CD4-positive, alpha-beta T cell (primary cell): ENCODE measurements around the gene RYK. TPM values are rescaled to one million over a fixed set of nuclear protein-coding genes. Genes with fewer than 3 reads are reported as not detected.
"Not testable (repeated sequence)": the region's sequence is repeated elsewhere in the genome, so short reads cannot be mapped to it uniquely, and the experiment has no call there.

Experiments used
- ATAC-seq: fragments of 200-7000 bp; cut with Tn5 transposase; one replicate; pipeline ENCODE4 v1.10.0; 2022; ENCODE audit warnings: mild to moderate bottlenecking; ENCODE audit not compliant: poor library complexity
- CTCF ChIA-PET: fragments of 350-600 bp; sonication (Branson Sonifier 250); formaldehyde crosslinking; loops from one replicate; lab custom pipeline; 2021; ENCODE audit warnings: antibody characterized with exemption, inconsistent platforms; lab: Charles Lee
- POLR2A ChIA-PET: fragments of 350-600 bp; sonication (Branson Sonifier 250); formaldehyde crosslinking; loops from one replicate; lab custom pipeline; 2021; ENCODE audit warnings: antibody characterized with exemption, inconsistent platforms; lab: Charles Lee
- DNase-seq, 14 experiments: peaks; one replicate each; pipeline ENCODE4 v3.0.0-alpha.2; 2013 to 2020; ENCODE audit warnings: mixed read lengths in 2 of 14
- H3K27ac ChIP-seq, 2 donors: one replicate each; pipeline versions ENCODE4 v1.5.1 to v1.7.0; 2013; ENCODE audit warnings: low read length in 2 of 2, low read depth in 1 of 2, mild to moderate bottlenecking in 1 of 2
- H3K27me3 ChIP-seq, 2 experiments: 1 replicate in 1 of 2; 2 replicates in 1 of 2; pipeline versions ENCODE4 v1.6.1 to v1.7.0; 2013; ENCODE audit warnings: low read length in 2 of 2, control low read depth in 1 of 2, mild to moderate bottlenecking in 1 of 2, moderate library complexity in 1 of 2; ENCODE audit not compliant: insufficient read depth in 2 of 2, control insufficient read depth in 1 of 2
- H3K36me3 ChIP-seq: one replicate; pipeline ENCODE4 v1.6.1; 2013; ENCODE audit warnings: low read length, control low read depth; ENCODE audit not compliant: insufficient read depth
- H3K4me1 ChIP-seq: one replicate; pipeline ENCODE4 v1.6.1; 2013; ENCODE audit warnings: low read length, control low read depth; ENCODE audit not compliant: insufficient read depth
- H3K4me3 ChIP-seq: one replicate; pipeline ENCODE4 v1.5.1; 2013; ENCODE audit warnings: mild to moderate bottlenecking, low read length, moderate library complexity
- H3K9me3 ChIP-seq, 2 experiments: 1 replicate in 1 of 2; 2 replicates in 1 of 2; pipeline versions ENCODE4 v1.6.1 to v1.7.0; 2013; ENCODE audit warnings: low read length in 2 of 2, mild to moderate bottlenecking in 2 of 2, control low read depth in 1 of 2, moderate library complexity in 1 of 2; ENCODE audit not compliant: control insufficient read depth in 1 of 2, insufficient read depth in 1 of 2
- H3K27ac Mint-ChIP-seq: one replicate; pipeline ENCODE4 v1.8.0; 2020; ENCODE audit warnings: mixed read lengths
- H3K27me3 Mint-ChIP-seq: one replicate; pipeline ENCODE4 v1.8.0; 2021; ENCODE audit warnings: mixed read lengths
- H3K36me3 Mint-ChIP-seq: one replicate; pipeline ENCODE4 v1.8.0; 2021; ENCODE audit warnings: low read depth, mixed read lengths
- H3K4me1 Mint-ChIP-seq: one replicate; pipeline ENCODE4 v1.8.0; 2021; ENCODE audit warnings: low read depth, mixed read lengths
- H3K4me3 Mint-ChIP-seq: one replicate; pipeline ENCODE4 v1.8.0; 2020; ENCODE audit warnings: mild to moderate bottlenecking, mixed read lengths
- H3K9me3 Mint-ChIP-seq: one replicate; pipeline ENCODE4 v1.8.0; 2020; ENCODE audit warnings: mixed read lengths
- intact Hi-C, 2 experiments: fragments of 100-400 bp; cut with DNase I in 1 of 2; cut with micrococcal nuclease in 1 of 2; formaldehyde crosslinking; loops; one replicate each; pipeline versions ENCODE4 v1.15.1 to v1.9.0; 2023 to 2025; cut with DNase I, micrococcal nuclease
- total RNA-seq, 174 experiments: library from RNA in 2 of 174; stranded (reverse) in 2 of 174; gene quantifications; one replicate each; pipeline ENCODE4 v1.2.3 and lab custom pipeline; 2021 to 2026
- TF ChIP-seq, protein P1 (sequence below): fragments of 200-600 bp; IDR thresholded peaks from one replicate; pipeline ENCODE4 v1.8.0; 2022; ENCODE audit warnings: antibody characterized with exemption, mild to moderate bottlenecking

Gene RYK
- total RNA-seq, 2 experiments from 2014 or later, result 57.6 to 59.2 TPM

DNA sequence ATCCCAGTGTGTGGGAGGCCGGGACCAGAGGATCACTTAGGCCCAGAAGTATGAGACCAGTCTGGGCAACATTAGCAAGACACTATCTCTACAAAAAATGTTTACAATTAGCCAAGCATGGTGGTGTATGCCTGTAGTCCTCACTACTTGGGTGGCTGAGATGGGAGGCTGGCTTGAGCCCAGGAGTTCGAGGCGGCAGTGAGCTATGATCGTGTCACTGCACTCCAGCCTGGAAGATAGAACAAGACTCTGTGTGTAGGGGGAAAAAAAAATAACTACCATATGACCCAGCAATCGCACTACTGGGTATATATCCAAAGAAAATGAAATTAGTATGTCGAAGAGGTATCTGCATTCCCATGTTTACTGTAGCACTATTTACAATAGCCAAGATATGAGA, 22.6 kb downstream of the RYK start:
- Mint-ChIP-seq H3K4me3 (no peak overlapping the region), H3K36me3 (no peaks in the 10 kb centered on the region), H3K4me1 (peaks cover 82% of the 10 kb centered on the region), H3K27ac (peak overlapping the region; percentile 10), H3K27me3 (no peaks in the 10 kb centered on the region), H3K9me3 (no peaks in the 10 kb centered on the region)
- no peaks in the 10 kb centered on the region for H3K27me3 ChIP-seq
- peaks cover 15% of the 10 kb centered on the region for H3K4me1 ChIP-seq
- ATAC-seq, result no peak
- H3K9me3 ChIP-seq, result no peaks in the 10 kb centered on the region
- intact Hi-C loops, result no loop called here
- TF ChIP-seq, protein P1, sequence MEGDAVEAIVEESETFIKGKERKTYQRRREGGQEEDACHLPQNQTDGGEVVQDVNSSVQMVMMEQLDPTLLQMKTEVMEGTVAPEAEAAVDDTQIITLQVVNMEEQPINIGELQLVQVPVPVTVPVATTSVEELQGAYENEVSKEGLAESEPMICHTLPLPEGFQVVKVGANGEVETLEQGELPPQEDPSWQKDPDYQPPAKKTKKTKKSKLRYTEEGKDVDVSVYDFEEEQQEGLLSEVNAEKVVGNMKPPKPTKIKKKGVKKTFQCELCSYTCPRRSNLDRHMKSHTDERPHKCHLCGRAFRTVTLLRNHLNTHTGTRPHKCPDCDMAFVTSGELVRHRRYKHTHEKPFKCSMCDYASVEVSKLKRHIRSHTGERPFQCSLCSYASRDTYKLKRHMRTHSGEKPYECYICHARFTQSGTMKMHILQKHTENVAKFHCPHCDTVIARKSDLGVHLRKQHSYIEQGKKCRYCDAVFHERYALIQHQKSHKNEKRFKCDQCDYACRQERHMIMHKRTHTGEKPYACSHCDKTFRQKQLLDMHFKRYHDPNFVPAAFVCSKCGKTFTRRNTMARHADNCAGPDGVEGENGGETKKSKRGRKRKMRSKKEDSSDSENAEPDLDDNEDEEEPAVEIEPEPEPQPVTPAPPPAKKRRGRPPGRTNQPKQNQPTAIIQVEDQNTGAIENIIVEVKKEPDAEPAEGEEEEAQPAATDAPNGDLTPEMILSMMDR, result no peak
- CTCF ChIA-PET, result no interaction called here
- no peak overlapping the region for H3K27ac ChIP-seq
- DNase-seq, result no peak
- no peaks in the 10 kb centered on the region for H3K36me3 ChIP-seq
- POLR2A ChIA-PET, result no interaction called here
- no peak overlapping the region for H3K4me3 ChIP-seq

DNA sequence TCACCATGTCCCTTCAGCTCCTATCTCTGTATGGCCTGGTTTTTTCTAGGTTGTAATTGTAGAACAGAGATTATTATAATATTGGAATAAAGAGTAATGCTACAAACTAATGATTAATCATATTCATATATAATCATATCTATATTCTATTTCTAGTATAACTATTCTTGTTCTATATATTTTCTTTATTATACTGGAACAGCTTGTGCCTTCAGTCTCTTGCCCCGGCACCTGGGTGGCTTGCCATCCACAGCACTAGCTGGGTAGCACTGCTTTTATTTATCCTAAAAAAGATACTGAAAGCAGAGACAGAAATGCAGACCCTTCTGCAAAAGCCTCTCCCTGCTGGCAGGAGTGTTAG, 25.9 kb downstream of the RYK start:
- H3K4me3 Mint-ChIP-seq, intact Hi-C loops, H3K9me3 ChIP-seq, H3K4me3 ChIP-seq, H3K27me3 ChIP-seq, H3K27ac ChIP-seq, DNase-seq, H3K27me3 Mint-ChIP-seq, H3K9me3 Mint-ChIP-seq, H3K36me3 ChIP-seq, H3K4me1 ChIP-seq, H3K27ac Mint-ChIP-seq, POLR2A ChIA-PET, ATAC-seq: not testable (repeated sequence)
- CTCF ChIA-PET, result interaction anchor here (1.1 to 5.4 kb wide), 2 partner anchors 12 to 22 kb away, joined by 4 to 26 read pairs; no protein-coding TSS in a partner anchor
- TF ChIP-seq, protein P1, result peak; percentile 21
- H3K4me1 Mint-ChIP-seq, result peaks cover 63% of the 10 kb centered on the region
- peaks cover 19% of the 10 kb centered on the region for H3K36me3 Mint-ChIP-seq

DNA sequence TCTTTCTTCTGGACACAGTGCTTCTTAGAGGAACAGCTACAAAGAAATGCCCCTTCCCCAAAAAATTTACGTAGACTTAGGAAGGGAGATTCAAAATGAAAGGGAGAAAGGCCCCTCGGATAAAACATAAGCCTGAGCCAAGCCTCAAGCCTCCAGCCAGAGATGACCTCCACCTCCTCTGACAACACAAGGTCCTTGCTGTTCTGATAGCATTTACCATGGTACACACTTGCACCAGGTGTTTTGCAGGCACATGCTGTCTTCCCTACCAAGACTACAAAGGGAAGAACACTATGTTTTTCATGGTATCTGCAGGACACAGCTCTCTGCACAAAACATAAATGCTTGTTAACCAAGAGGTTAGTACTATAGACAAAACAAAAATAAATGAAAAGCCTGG, 27.8 kb downstream of the RYK start:
- ChIA-PET CTCF (interaction anchor here (5.4 kb wide), 1 partner anchor 10 kb away, joined by 26 read pairs; no protein-coding TSS in a partner anchor), POLR2A (interaction anchor here (0.7 kb wide), 2 partner anchors 56 to 187 kb away, joined by 3 read pairs; no protein-coding TSS in a partner anchor)
- no peak for DNase-seq
- Histone ChIP-seq H3K4me3 (no peak overlapping the region), H3K27me3 (no peaks in the 10 kb centered on the region), H3K27ac (no peak overlapping the region), H3K9me3 (no peaks in the 10 kb centered on the region), H3K4me1 (peaks cover 6% of the 10 kb centered on the region), H3K36me3 (peaks cover 6% of the 10 kb centered on the region)
- intact Hi-C loops, result no loop called here
- peaks cover 43% of the 10 kb centered on the region for H3K4me1 Mint-ChIP-seq
- TF ChIP-seq, protein P1, result no peak
- no peak for ATAC-seq
- no peak overlapping the region for H3K27ac Mint-ChIP-seq
- H3K9me3 Mint-ChIP-seq, result no peaks in the 10 kb centered on the region
- H3K36me3 Mint-ChIP-seq, result peaks cover 33% of the 10 kb centered on the region
- no peak overlapping the region for H3K4me3 Mint-ChIP-seq
- H3K27me3 Mint-ChIP-seq, result no peaks in the 10 kb centered on the region
